Fibroblast of villous mesenchyme (primary cell): ENCODE measurements around the gene PATJ. TPM values are rescaled to one million over a fixed set of nuclear protein-coding genes. Genes with fewer than 3 reads are reported as not detected.
"Not testable (repeated sequence)": the region's sequence is repeated elsewhere in the genome, so short reads cannot be mapped to it uniquely, and the experiment has no call there.

Experiments
- DNase-seq: peaks from one replicate; pipeline ENCODE4 v3.0.0-alpha.2; 2010; ENCODE audit warnings: low read depth
- H3K4me3 ChIP-seq: 2 replicates; pipeline ENCODE4 v1.5.1; 2011; ENCODE audit warnings: low read depth, mild to moderate bottlenecking, low read length
- CTCF ChIP-seq: IDR thresholded peaks from 2 replicates; pipeline ENCODE4 v1.5.1; 2012; ENCODE audit warnings: low read depth, mild to moderate bottlenecking, low read length; ENCODE audit not compliant: insufficient read depth
- total RNA-seq: library from RNA; depleted of rRNA; stranded (reverse); fragments of >200 nt; gene quantifications from 2 replicates; pipeline ENCODE4 v1.2.3, GENCODE V29; 2012

Gene PATJ
- total RNA-seq, 1 donor = 9.5 TPM

- no peak overlapping the region for H3K4me3 ChIP-seq
- TF ChIP-seq CTCF = no peak
- no peak for DNase-seq
Measured at GRCh38 chr1:62184336-62184735, 442.1 kb downstream of the PATJ start.

GRCh38 chr1:62185233-62185632 is 443.0 kb downstream of the PATJ start:
- H3K4me3 ChIP-seq, DNase-seq: not testable (repeated sequence)

- no peak overlapping the region for H3K4me3 ChIP-seq
- no peak for TF ChIP-seq CTCF
- no peak for DNase-seq
Measured at GRCh38 chr1:62185677-62186076, 443.4 kb downstream of the PATJ start.

GRCh38 chr1:62187548-62187947 is 445.3 kb downstream of the PATJ start:
- H3K4me3 ChIP-seq = no peak overlapping the region
- TF ChIP-seq CTCF = no peak
- DNase-seq = no peak

- no peak for DNase-seq
- no peak overlapping the region for H3K4me3 ChIP-seq
- no peak for TF ChIP-seq CTCF
Measured at GRCh38 chr1:62188111-62188510, 445.8 kb downstream of the PATJ start.

GRCh38 chr1:62194651-62195544 is 452.6 kb downstream of the PATJ start, which contains the start of gene L1TD1:
Gene L1TD1 (plus strand): TSS chr1:62194849. CDS start chr1:62206629, 11,780 bp downstream.
- no peak within 1 kb of the TSS for H3K4me3 ChIP-seq
- no peak for DNase-seq
- no peak for TF ChIP-seq CTCF

- TF ChIP-seq CTCF = no peak
- no peak overlapping the region for H3K4me3 ChIP-seq
- no peak for DNase-seq
Measured at GRCh38 chr1:62196086-62196690, 453.9 kb downstream of the PATJ start.
